Endodermal cell (in vitro differentiated cells): ENCODE results near the gene CD99. TPM values are rescaled to one million over a fixed set of nuclear protein-coding genes. Genes with fewer than 3 reads are reported as not detected.

Experiments
- DNase-seq: peaks from one replicate; pipeline ENCODE4 v3.0.0-alpha.2; 2017
- H3K27ac ChIP-seq: 2 replicates; pipeline ENCODE4 v1.5.1; 2013; ENCODE audit warnings: mild to moderate bottlenecking, low read depth, low read length, moderate library complexity
- H3K27me3 ChIP-seq: 2 replicates; pipeline ENCODE4 v1.6.1; 2013; ENCODE audit warnings: mild to moderate bottlenecking, low read length, moderate library complexity; ENCODE audit not compliant: insufficient read depth, control insufficient read depth, poor library complexity, severe bottlenecking
- H3K36me3 ChIP-seq: 2 replicates; pipeline ENCODE4 v1.7.0; 2013; ENCODE audit warnings: mild to moderate bottlenecking, low read length, moderate library complexity; ENCODE audit not compliant: control insufficient read depth, insufficient read depth
- H3K4me1 ChIP-seq: one replicate; pipeline ENCODE4 v1.7.0; 2013; ENCODE audit warnings: low read length; ENCODE audit not compliant: control insufficient read depth, insufficient read depth
- H3K4me3 ChIP-seq: 2 replicates; pipeline ENCODE4 v1.5.1; 2013; ENCODE audit warnings: mild to moderate bottlenecking, low read length, moderate library complexity
- H3K9ac ChIP-seq: 2 replicates; pipeline ENCODE4 v1.6.1; 2013; ENCODE audit warnings: mild to moderate bottlenecking, low read length, moderate library complexity; ENCODE audit not compliant: poor library complexity, severe bottlenecking; ENCODE audit errors: extremely low read depth
- H3K9me3 ChIP-seq: 2 replicates; pipeline ENCODE4 v1.6.1; 2013; ENCODE audit warnings: mild to moderate bottlenecking, low read length, moderate library complexity; ENCODE audit not compliant: control insufficient read depth
- H3K27ac Mint-ChIP-seq: 2 replicates; pipeline ENCODE4 v1.8.0; 2020; ENCODE audit warnings: mixed read lengths
- H3K27me3 Mint-ChIP-seq: 2 replicates; pipeline ENCODE4 v1.8.0; 2021; ENCODE audit warnings: mild to moderate bottlenecking, mixed read lengths; ENCODE audit not compliant: insufficient read depth
- H3K36me3 Mint-ChIP-seq: 2 replicates; pipeline ENCODE4 v1.8.0; 2020; ENCODE audit warnings: low read depth, mixed read lengths
- H3K4me1 Mint-ChIP-seq: 2 replicates; pipeline ENCODE4 v1.8.0; 2020; ENCODE audit warnings: mixed read lengths
- H3K4me3 Mint-ChIP-seq: 2 replicates; pipeline ENCODE4 v1.8.0; 2020; ENCODE audit warnings: mild to moderate bottlenecking, moderate library complexity, mixed read lengths
- H3K9me3 Mint-ChIP-seq: 2 replicates; pipeline ENCODE4 v1.8.0; 2020; ENCODE audit warnings: mild to moderate bottlenecking, mixed read lengths
- WGBS, 2 experiments: methylation state at CpG; one replicate each; pipeline versions ENCODE4 v1.1.5 to v1.1.7; 2013; ENCODE audit warnings: missing lambda C conversion rate in 2 of 2, mixed read lengths in 1 of 2; ENCODE audit not compliant: insufficient coverage in 1 of 2, insufficient read length in 1 of 2; 5-methylcytosine and 5-hydroxymethylcytosine counted together
- total RNA-seq, 2 donors: library from RNA; stranded (reverse); fragmentation: NEBNext Ultra II Directional in 1 of 2; extraction: Animal tissue kit (Norgen Biotek cat#: 25700) in 1 of 2; gene quantifications; 2 replicates in 1 of 2; 3 replicates in 1 of 2; pipeline ENCODE4 v1.2.1, GENCODE V29; 2021
- TF ChIP-seq, protein P1 (sequence below): fragments of 200-600 bp; sonication (generic); conservative IDR thresholded peaks from 2 replicates; pipeline ENCODE4 v1.5.0; 2021; ENCODE audit warnings: antibody characterized with exemption, mild to moderate bottlenecking

The CD99 gene
- total RNA-seq, 2 donors from 2014 or later, result 314 to 397 TPM

DNA sequence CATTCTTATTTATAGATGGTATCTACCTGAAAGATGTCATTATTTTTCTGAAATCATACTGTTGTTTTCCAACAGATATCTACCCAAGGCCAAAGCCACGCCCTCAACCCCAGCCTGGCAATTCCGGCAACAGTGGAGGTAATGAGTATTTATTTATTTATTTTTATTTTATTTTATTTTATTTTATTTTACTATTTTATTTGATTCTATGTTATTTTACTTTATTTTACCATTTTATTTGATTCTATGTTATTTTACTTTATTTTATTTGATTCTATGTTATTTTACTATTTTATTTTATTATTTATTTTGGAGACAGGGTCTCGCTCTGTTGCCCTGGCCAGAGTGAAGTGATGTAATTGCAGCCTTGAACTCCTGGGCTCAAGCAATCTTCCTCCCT, 98.5 kb downstream of the CD99 start:
- H3K9ac ChIP-seq, result no peak overlapping the region
- TF ChIP-seq, protein P1, sequence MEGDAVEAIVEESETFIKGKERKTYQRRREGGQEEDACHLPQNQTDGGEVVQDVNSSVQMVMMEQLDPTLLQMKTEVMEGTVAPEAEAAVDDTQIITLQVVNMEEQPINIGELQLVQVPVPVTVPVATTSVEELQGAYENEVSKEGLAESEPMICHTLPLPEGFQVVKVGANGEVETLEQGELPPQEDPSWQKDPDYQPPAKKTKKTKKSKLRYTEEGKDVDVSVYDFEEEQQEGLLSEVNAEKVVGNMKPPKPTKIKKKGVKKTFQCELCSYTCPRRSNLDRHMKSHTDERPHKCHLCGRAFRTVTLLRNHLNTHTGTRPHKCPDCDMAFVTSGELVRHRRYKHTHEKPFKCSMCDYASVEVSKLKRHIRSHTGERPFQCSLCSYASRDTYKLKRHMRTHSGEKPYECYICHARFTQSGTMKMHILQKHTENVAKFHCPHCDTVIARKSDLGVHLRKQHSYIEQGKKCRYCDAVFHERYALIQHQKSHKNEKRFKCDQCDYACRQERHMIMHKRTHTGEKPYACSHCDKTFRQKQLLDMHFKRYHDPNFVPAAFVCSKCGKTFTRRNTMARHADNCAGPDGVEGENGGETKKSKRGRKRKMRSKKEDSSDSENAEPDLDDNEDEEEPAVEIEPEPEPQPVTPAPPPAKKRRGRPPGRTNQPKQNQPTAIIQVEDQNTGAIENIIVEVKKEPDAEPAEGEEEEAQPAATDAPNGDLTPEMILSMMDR, result no peak
- no peaks in the 10 kb centered on the region for H3K9me3 ChIP-seq
- Mint-ChIP-seq H3K27ac (no peak overlapping the region), H3K9me3 (no peaks in the 10 kb centered on the region), H3K4me1 (peaks cover 29% of the 10 kb centered on the region), H3K4me3 (no peak overlapping the region), H3K36me3 (no peaks in the 10 kb centered on the region), H3K27me3 (peaks cover 2% of the 10 kb centered on the region)
- no peak overlapping the region for H3K4me3 ChIP-seq
- H3K27me3 ChIP-seq, result no peaks in the 10 kb centered on the region
- DNase-seq, result no peak
- no peaks in the 10 kb centered on the region for H3K36me3 ChIP-seq
- H3K4me1 ChIP-seq, result no peaks in the 10 kb centered on the region
- WGBS, 2 experiments, result 100% methylated on average over 1 of the region's 3 CpGs; no CpG with 5 or more reads in 1 of the 2 experiments
- no peak overlapping the region for H3K27ac ChIP-seq

Other genes with a start within 250 kb of the CD99 start
- 10 to 100 TPM; 36.5 to 45.4 TPM for gene DHRSX, start 190.3 kb upstream of the CD99 start, total RNA-seq
- 10 to 100 TPM; 55.8 to 71.9 TPM for gene ZBED1, start 190.3 kb upstream of the CD99 start, total RNA-seq
- gene XG, start 60.7 kb downstream of the CD99 start, total RNA-seq, result 1 to 10 TPM; 1.1 to 1.3 TPM
- 100 to 1,000 TPM in 1 of 2 donors, 10 to 100 TPM in 1; 52.6 to 108 TPM for gene GYG2, start 137.6 kb downstream of the CD99 start, total RNA-seq
- gene ARSD, start 238.0 kb downstream of the CD99 start, total RNA-seq, result 10 to 100 TPM in 1 of 2 donors, 1 to 10 TPM in 1; 4.9 to 15.7 TPM